Dedifferentiated amniotic fluid mesenchymal stem cell (primary cell): ENCODE results near the gene GPR155.
A peak's percentile ranks its signal among the peaks of the same experiment; 100 is the strongest.
"Not testable (repeated sequence)": the region's sequence is repeated elsewhere in the genome, so short reads cannot be mapped to it uniquely, and the experiment has no call there.

Source experiments
- DNase-seq: peaks from one replicate; pipeline ENCODE4 v3.0.0-alpha.2; 2016; ENCODE audit errors: extremely low spot score

GPR155 gene

DNA sequence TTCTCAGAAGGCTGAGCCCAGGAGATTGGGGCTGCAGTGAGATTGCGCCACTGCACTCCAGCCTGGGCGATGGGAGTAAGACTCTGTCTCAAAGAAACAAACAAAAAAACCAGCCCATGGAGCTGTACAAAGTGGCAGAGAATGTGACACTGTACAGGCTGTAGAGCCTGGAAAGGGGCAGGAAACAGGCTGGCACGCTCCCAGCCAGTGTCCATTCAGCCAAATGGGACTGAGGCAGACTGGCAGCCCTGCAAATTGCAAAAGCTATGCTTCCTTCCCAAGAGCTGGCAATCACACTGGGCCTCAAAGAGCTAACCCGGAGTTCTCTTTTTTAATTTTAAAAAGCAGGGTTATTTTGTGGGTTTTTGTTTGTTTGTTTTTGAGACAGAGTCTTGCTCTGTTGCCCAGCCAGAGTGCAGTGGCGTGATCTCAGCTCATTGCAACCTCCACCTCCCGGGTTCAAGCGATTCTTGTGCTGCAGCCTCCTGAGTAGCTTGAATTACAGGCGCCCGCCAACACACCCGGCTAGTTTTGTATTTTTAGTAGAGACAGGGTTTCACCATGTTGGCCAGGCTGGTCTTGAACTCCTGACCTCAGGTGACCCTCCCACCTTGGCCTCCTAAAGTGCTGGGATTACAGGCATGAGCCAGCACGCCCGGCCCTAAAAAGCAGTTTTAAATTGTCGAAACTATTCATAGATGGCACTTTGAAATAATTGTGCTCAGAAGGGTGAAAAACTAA, 48.5 kb downstream of the GPR155 start:
- no peak for DNase-seq

DNA sequence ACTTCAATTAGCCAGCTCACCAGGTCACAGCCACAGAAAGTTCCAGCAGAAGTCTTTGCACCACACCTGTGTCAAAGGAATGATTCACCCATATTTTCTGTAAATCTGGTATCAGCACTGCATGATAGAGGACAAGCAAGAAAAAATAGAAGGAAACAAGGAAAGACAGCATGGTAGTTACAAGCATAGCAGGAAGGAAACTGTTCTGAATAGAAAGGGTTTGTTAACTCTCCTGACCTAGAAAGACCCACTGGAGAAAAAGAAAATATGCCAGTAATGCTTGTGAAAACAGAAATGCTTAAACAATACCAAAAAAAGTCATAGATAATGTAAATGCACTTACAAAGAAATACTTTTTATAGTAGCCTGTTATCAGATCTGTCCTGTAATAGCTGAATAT, 50.5 kb downstream of the GPR155 start:
- no peak for DNase-seq

DNA sequence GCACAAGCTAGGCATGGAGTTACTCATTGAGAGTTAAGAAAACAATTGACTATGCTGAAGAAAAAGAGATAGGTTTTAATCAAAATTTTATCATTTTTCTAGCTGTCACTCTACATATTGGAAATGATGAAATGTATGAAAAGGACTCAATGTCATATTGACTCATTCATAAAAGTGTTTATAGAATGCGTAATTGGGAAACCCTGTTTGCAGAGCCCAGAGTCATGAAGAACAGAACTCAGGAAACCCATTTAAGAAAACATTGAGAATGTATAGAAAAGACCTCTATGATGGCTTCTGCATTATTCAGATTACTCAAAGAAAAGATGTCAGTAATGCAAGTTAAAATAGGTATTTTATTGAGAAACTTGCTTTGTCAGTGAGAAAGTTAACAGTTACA, 54.9 kb downstream of the GPR155 start:
- DNase-seq, result no peak

DNA sequence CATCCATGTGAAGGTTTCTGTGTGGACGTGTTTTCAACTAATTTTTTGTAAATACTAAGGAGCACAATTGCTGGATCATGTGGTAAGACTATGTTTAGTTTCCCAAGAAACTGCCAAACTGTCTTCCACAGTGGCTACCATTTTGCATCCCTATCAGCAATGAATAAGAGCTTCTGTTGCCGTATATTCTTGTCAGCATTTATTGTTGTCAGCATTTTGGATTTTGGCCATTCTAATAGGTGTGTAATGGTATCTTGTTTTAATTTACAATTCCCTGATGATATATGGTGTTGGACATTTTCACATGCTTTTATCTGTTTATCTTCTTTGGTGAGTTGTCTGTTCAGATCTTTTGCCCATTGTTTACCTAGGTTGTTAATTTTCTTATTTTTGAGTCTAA, 56.8 kb downstream of the GPR155 start:
- no peak for DNase-seq

DNA sequence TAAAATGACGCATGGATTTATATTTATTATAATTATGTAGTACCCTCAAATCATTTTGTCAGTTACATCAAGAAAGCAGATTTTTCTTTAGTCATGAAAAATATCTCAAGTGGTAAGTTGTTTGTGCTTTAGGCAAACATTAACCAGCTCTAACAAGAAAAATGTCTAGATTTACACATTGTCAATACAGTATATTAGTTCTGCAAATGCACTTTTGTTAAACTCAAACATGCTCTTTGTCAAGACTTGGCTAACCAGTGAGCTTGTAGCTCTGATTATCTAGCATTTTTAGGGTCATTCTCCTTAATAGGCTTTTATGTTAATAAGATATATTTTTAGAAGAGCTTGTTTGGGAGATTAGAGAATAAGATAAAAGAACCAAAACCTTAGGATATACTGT, 58.6 kb downstream of the GPR155 start:
- no peak for DNase-seq

DNA sequence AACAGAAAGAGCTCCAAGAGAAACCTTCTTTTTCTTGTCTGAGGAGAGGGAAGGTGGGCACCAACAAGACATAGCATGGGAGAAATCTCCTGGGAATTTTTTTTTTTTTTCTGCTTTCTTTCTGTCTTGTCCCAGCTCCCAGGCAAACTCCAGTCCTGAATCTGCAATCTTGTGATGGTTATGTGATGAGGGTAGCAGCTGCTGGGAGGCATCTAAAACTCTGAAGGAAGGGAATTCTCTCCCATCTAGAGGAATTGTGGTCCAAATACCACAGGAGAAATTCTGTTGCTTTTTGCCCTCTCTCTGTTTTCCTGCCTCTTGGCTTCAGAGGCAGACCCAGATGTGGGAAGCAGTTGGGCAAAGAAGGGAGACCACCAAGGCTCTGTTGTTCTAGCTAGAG, 74.6 kb downstream of the GPR155 start:
- DNase-seq, result no peak

DNA sequence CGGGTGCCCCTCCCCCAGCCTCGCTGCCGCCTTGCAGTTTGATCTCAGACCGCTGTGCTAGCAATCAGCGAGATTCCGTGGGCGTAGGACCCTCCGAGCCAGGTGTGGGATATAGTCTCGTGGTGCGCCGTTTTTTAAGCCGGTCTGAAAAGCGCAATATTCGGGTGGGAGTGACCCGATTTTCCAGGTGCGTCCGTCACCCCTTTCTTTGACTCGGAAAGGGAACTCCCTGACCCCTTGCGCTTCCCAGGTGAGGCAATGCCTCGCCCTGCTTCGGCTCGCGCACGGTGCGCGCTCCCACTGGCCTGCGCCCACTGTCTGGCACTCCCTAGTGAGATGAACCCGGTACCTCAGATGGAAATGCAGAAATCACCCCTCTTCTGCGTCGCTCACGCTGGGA, 76.8 kb downstream of the GPR155 start:
- not testable (repeated sequence) for DNase-seq

DNA sequence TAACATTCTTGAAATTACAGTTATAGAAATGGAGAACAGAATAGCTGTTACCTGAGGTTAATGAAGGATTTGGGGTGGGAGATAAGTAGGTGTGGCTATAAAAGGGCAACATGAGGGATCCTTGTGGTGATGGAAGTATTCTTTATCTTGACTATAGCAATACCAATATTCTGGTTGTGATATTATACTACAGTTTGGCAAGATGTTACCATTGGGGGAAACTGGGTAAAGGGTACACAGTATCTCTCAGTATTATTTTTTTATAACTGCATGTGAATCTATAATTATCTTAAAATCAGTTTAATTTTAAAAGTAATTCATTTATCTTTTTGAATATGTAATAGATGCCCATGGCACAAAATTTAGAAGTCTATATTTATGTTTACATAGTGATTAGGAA, 83.2 kb downstream of the GPR155 start:
- DNase-seq, result no peak

DNA sequence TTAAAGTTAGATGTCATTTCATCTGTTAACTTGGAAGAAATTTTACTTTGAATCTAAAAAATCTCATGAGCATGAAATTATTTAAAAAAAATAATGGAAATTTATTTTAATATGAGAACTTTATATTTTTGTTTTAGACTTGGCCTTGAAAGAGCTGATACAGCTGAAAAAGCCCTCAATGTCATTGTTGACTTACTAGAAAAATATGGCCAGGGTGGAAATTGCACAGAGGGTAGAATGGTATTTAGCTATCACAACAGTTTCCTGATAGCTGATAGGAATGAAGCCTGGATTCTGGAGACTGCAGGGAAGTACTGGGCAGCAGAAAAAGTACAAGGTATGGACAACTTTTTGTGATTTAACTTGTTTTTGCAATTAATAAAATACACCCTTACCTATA, 86.0 kb downstream of the GPR155 start:
- no peak for DNase-seq

DNA sequence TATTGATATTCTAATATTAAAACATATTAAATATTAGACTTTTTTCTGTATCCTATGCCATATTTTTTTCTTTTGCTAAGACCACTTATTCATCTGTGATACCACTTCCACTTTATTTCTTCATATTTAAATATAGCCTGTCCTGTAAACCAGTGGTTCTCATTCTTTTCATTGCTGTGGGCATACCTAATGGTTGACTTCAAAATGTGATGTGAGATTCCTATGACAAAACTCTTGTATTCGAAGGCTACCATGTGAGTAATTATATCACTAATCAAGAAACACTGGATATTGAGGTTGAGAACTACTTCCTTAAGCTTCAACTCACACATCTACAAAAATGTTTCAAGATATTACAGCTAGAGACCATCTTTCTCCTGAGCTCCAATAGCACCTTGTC, 87.7 kb downstream of the GPR155 start:
- no peak for DNase-seq

DNA sequence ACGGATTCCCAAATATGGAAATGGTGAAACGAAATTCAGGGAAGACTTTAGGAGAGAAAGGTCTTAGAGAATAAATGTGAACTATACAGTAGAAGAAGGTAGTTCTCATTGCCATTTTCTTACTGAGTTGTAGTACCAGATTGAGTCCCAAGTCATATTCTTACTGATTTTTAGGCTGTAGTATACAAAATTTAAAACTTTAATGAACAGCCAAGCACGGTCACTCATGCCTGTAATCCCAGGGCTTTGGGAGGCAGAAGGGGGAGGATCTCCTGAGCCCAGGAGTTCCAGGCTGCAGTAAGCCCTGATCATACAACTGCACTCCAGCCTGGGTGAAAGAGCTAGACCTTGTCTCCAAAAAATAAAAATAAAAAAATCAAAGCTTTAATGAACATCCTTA, 89.1 kb downstream of the GPR155 start:
- DNase-seq, result no peak

DNA sequence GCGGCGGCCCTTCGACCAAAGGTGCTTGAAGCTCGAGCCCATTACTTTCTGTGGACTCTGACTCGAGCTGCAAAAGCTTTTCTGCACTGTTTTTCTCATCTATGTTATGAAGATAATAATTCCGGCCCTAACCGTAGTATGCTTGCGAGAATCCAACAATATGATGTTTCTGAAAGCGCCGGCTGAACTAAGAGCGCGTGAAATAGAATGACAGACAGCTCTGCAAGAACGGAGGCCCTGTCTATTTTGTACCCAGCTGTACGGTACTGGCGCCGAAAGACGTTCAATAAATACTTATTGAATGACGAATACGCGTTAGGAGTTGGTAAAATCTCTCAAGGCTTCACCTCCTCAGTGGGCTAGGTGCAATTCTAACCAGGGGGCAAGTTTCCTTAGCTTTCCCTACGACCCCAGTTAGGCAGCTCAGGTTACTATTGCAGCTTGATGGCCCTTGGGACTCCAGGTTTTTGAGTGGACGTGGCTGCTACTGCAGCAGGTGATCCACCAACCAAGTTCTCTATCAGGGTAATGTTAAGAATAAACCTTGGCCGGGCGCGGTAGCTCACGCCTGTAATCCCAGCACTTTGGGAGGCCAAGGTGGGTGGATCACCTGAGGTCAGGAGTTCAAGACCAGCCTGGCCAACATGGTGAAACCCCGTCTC, 90.7 kb downstream of the GPR155 start:
- no peak for DNase-seq

DNA sequence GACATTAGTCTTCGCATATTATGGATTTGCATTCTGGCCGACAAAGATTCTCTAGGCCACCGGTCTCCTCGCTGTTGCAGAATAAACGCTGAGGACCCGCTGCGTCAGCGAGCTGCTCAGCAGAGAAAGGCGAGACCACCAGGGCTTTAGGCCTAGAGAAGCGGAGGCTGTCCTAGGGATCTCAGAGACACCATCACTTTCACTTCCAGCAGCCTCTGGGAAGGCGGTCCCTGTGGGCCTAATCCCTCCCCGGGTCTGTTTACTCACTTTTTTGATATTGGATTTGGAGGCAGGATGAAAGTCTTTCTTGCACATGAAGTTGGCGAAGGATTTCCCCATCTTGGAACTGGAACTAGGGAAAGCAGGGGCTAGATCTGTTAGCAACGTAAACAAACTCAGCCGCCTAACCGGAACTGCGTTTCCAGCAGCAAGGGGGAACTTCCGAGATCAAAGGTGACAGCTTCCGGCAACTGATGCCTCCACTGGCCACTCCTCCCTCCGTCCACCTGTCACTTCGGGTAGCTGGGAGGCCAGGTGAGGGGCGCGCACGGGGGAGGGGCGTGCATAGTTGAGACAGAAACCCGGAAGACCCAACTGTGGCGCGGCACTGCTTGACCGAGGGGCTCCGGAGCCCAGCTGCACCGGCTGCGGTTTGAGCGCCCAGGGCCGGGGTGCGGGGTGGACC, 91.4 kb downstream of the GPR155 start, which contains the start of gene SCRN3:
TSS of gene SCRN3 (plus strand) at position 447 of the 685 bp plus-strand sequence. CDS start 2,554 bp downstream, outside the sequence.
- peak; percentile 40 for DNase-seq

DNA sequence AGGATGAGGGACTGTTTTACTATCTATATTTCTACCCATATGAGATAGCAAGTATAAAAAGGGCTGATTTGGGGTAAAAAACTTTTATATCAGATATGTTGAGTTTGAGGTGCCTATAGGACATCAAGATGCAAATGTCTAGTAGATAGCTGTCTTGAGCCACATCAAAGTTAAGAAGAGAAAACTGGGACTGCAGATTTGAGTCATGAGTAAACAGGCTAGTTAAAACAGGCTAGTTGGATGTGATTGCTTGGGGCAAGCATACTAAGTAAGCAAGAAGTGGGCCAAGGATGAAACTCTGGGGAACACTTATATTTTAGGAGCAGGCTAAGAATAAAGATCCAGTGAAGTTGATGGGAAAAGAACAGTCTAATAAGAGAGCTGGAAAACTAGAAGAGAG, 94.1 kb downstream of the GPR155 start:
- no peak for DNase-seq

DNA sequence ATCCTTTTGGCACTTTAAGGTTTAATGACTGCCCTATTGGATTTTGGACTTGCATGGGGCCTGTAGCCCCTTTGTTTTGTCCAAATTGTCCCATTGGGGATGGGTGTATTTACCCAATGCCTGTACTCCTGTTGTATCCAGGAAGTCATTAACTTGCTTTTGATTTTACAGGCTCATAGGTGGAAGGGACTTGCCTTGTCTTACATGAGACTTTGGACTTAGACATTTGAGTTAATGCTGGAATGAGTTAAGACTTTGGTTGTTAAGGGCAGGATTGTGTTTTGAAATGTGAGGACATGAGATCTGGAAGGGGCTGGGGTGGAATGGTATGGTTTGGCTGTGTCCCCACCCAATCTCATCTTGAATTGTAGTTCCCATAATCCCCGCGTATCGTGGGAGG, 96.5 kb downstream of the GPR155 start:
- not testable (repeated sequence) for DNase-seq

DNA sequence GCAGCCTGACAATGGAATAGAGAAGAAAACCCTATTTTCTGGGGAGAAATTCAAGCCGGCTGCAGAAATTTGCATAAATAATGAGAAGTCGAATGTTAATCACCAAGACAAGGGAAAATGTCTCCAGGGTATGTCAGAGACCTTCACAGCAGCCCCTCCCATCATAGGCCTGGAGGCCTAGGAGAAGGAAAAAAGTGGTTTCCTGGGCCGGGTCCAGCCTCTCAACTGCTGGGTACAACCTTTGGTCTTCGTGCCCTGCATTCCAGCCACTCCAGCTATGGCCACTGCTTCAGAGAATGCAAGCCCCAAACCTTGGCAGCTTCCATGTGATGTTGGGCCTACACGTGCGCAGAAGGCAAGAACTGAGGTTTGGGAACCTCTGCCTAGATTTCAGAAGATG, 97.3 kb downstream of the GPR155 start:
- DNase-seq, result no peak

DNA sequence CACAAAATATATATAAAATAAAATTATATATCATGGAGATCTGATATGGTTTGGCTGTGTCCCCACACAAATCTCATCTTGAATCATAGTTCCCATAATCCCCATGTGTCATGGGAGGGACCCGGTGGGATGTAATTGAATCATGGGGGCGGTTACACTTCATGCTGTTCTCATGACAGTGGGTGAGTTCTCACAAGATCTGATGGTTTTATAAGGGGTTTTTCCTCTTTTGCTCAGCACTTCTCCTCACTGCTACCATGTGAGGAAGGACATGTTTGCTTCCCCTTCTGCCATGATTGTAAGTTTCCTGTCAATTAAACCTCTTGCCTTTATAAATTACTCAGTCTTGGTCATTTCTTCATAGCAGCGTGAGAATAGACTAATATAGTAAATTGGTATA, 98.1 kb downstream of the GPR155 start:
- DNase-seq, result not testable (repeated sequence)

DNA sequence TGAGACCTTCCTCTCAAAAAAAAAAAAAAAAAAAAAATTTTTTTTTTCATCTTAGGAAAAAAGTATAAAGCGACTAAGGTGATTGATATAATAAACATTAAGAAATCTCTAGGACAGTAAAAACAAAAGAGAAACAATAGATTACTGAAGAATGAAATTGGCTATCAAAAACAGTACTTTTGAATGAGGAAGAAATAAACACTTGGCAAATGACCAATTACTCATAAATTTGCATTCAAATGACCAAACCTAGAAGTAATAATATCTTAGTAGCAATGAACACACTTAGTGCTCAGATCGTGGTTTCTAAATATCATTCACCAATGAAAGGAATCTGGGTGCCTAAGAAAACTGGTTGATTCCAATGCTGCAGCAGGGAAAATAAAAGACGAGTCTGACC, 101.6 kb downstream of the GPR155 start:
- DNase-seq, result no peak

DNA sequence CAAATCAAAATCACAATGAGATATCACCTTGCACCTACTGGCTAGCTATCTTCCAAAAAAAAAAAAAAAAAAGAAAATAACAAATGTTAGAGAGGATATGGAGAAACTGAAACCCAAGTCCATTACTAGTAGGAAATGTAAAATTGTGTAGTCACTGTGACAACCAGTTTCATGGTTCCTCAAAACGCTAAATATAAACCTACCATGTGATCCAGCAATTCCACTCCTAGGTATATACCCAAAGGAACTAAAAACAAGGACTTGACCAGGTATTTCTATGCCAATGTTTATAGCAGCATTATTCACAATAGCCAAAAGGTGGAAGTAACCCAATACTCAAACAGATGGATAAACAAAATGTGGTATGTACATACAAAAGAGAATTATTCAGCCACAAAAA, 103.0 kb downstream of the GPR155 start:
- DNase-seq, result no peak
